Body of pancreas (tissue), 4 donors: ENCODE results near the gene FGF8.

Source experiments
- POLR2A ChIP-seq, 3 donors: fragments of 450-650 bp; IDR thresholded peaks; one replicate each; pipeline ENCODE4 v1.6.1; 2016; ENCODE audit warnings: antibody characterized with exemption in 3 of 3, mild to moderate bottlenecking in 2 of 3
- TF ChIP-seq, protein P1 (sequence below), 7 experiments: fragments of 450-650 bp in 4 of 7; fragments of 200-600 bp in 3 of 7; sonication (generic) in 3 of 7; IDR thresholded peaks; one replicate each; pipeline ENCODE4 v1.5.1; 2016 to 2019; ENCODE audit warnings: antibody characterized with exemption in 7 of 7

- TF ChIP-seq, protein P1, sequence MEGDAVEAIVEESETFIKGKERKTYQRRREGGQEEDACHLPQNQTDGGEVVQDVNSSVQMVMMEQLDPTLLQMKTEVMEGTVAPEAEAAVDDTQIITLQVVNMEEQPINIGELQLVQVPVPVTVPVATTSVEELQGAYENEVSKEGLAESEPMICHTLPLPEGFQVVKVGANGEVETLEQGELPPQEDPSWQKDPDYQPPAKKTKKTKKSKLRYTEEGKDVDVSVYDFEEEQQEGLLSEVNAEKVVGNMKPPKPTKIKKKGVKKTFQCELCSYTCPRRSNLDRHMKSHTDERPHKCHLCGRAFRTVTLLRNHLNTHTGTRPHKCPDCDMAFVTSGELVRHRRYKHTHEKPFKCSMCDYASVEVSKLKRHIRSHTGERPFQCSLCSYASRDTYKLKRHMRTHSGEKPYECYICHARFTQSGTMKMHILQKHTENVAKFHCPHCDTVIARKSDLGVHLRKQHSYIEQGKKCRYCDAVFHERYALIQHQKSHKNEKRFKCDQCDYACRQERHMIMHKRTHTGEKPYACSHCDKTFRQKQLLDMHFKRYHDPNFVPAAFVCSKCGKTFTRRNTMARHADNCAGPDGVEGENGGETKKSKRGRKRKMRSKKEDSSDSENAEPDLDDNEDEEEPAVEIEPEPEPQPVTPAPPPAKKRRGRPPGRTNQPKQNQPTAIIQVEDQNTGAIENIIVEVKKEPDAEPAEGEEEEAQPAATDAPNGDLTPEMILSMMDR (IDR thresholded peaks at IDR 0.05), result no peak
- TF ChIP-seq POLR2A (IDR thresholded peaks at IDR 0.05), result no peak
Observed at GRCh38 chr10:101777619-101778145, 1.8 kb upstream of the FGF8 start.
